ENCODE measurements around the gene LIPM. TPM values are rescaled to one million over a fixed set of nuclear protein-coding genes. Genes with fewer than 3 reads are reported as not detected.

LIPM gene
- total RNA-seq, 1 donor from 2014 or later = not detected

- no peak for DNase-seq
- no peaks in the 10 kb centered on the region for H3K27me3 ChIP-seq
- TF ChIP-seq, protein P1, sequence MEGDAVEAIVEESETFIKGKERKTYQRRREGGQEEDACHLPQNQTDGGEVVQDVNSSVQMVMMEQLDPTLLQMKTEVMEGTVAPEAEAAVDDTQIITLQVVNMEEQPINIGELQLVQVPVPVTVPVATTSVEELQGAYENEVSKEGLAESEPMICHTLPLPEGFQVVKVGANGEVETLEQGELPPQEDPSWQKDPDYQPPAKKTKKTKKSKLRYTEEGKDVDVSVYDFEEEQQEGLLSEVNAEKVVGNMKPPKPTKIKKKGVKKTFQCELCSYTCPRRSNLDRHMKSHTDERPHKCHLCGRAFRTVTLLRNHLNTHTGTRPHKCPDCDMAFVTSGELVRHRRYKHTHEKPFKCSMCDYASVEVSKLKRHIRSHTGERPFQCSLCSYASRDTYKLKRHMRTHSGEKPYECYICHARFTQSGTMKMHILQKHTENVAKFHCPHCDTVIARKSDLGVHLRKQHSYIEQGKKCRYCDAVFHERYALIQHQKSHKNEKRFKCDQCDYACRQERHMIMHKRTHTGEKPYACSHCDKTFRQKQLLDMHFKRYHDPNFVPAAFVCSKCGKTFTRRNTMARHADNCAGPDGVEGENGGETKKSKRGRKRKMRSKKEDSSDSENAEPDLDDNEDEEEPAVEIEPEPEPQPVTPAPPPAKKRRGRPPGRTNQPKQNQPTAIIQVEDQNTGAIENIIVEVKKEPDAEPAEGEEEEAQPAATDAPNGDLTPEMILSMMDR (IDR thresholded peaks at IDR 0.05) = no peak
- H3K27ac ChIP-seq = no peak overlapping the region
- intact Hi-C loops (cut with DNase I) = no loop called here
- no peak overlapping the region for H3K4me3 ChIP-seq
- no peak for ATAC-seq
- no peaks in the 10 kb centered on the region for H3K4me1 ChIP-seq
- H3K9me3 ChIP-seq = no peaks in the 10 kb centered on the region
- H3K36me3 ChIP-seq = no peaks in the 10 kb centered on the region
Measured at GRCh38 chr10:88782222-88782621, 20.3 kb upstream of the LIPM start.

DNA sequence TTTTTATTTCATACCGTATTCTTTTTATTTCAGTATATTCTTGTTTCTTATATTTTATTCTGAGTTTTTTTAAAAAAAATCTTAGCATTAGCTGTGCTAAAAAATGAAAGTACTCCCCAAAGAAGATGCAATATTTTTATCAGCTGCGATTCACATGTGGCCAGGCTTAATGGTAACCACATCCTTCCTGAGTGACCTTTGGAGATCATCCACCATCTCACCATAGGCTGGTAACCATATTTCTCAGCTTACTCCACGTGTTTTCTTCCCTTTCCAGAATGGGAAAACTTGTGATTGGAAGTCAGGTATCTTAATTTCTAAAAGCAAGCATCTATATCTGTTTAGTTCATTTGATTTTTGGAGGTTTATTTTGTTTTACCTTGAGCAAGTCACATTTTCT is 18.8 kb upstream of the LIPM start:
- Histone ChIP-seq H3K4me1 (no peaks in the 10 kb centered on the region), H3K36me3 (no peaks in the 10 kb centered on the region), H3K4me3 (no peak overlapping the region), H3K27ac (no peak overlapping the region), H3K9me3 (no peaks in the 10 kb centered on the region), H3K27me3 (no peaks in the 10 kb centered on the region)
- TF ChIP-seq, protein P1 (IDR thresholded peaks at IDR 0.05) = no peak
- intact Hi-C loops (cut with DNase I) = no loop called here
- ATAC-seq = no peak
- DNase-seq = no peak

DNA sequence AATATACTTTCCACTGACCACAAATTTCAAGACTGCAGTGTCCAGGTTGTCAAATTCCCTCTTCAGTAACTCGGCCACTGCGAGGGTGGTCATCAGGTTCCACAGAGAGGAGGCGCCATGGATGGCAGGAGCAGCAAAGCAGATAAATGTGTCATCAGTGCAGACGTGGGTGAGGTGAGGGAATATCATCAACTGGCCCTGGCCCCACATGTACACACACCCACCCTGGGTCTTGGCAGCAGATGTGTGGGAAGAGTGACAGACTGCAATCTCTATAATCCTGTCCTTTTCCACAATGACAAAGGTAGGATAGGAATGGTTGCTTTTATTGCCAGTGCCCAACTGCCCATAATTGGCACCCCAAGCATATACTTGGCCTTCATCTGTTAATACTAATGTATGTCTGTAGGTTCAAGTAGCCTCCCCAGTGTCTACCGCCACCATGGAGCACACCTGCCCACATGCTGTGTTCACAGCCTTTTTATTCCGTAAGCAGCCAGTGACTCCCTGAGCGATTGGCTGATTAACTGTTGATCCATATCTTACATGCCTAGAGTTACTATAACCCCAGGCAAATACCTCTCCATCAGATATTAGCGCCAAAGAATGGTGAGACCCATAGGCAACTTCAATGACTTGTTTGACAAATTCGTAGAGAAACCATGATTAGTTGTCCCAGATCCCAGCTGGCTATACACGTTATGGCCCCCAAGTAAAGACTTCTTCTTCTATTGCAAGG is 16.3 kb upstream of the LIPM start:
- ATAC-seq (no peak), DNase-seq (no peak)
- H3K4me3 ChIP-seq = no peak overlapping the region
- intact Hi-C loops (cut with DNase I) = no loop called here
- H3K27ac ChIP-seq = no peak overlapping the region
- TF ChIP-seq, protein P1 (IDR thresholded peaks at IDR 0.05) = no peak
- H3K9me3 ChIP-seq = no peaks in the 10 kb centered on the region
- H3K4me1 ChIP-seq = no peaks in the 10 kb centered on the region
- no peaks in the 10 kb centered on the region for H3K36me3 ChIP-seq
- no peaks in the 10 kb centered on the region for H3K27me3 ChIP-seq

DNA sequence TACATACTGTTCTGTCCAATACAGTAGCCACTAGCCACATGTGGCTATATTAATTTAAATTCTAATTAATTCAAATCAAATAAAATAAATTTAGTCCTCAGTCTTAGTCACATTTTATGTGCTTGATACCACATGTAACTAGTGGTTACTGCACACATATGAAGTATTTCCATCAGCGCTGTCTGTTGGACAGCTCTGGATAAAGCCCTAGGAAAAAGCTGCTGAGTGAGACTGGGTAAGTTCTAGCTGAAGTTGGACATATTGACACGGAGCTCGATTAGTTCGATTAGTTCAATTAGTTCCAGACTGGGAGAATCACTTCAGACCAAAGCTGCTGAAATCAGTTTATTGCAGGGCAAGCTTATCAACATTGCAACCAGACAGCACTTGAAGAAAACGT is 15.1 kb upstream of the LIPM start:
- H3K27ac ChIP-seq = no peak overlapping the region
- H3K27me3 ChIP-seq = no peaks in the 10 kb centered on the region
- TF ChIP-seq, protein P1 (IDR thresholded peaks at IDR 0.05) = no peak
- DNase-seq (no peak), ATAC-seq (no peak)
- H3K9me3 ChIP-seq = no peaks in the 10 kb centered on the region
- H3K4me1 ChIP-seq = no peaks in the 10 kb centered on the region
- intact Hi-C loops (cut with DNase I) = no loop called here
- no peak overlapping the region for H3K4me3 ChIP-seq
- no peaks in the 10 kb centered on the region for H3K36me3 ChIP-seq

DNA sequence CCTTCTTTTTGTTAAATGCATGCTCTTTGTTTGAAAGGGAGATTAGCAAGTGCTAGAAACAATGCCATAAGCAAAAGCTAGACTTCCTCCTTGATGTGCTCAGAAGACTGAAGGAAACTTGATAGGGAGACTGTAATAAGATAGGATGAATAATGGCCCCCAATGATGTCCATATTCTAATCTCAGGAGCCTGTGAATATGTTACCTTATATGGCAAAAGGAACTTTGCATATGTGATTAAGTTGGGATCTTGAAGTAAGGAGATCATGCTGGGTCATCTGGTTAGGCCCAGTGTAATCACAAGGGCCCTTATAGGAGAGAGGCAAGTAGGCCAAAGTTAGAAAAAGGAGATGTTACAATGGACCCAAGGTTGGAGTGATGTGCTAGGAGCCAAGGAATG is 13.6 kb upstream of the LIPM start:
- H3K27me3 ChIP-seq = no peaks in the 10 kb centered on the region
- TF ChIP-seq, protein P1 (IDR thresholded peaks at IDR 0.05) = no peak
- no peaks in the 10 kb centered on the region for H3K4me1 ChIP-seq
- no peak overlapping the region for H3K4me3 ChIP-seq
- H3K9me3 ChIP-seq = no peaks in the 10 kb centered on the region
- no peak for ATAC-seq
- intact Hi-C loops (cut with DNase I) = no loop called here
- H3K27ac ChIP-seq = no peak overlapping the region
- H3K36me3 ChIP-seq = no peaks in the 10 kb centered on the region
- DNase-seq = no peak

DNA sequence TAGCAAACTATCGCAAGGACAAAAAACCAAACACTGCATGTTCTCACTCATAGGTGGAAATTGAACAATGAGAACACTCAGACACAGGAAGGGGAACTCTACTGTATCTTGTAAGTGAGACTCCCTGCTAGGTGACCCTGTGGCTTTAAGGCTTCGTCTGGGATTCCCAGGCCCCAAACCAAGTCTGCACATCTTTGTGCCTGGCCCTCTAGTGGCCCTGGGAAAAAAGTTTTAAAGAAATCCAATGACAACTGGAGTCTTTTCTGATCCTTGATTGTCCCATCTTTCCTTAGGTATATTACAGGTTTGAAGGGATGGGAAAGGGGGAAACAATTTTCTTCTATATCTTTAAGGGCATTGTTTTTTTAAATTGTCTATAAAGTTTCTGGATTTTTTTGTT is 10.6 kb upstream of the LIPM start:
- Histone ChIP-seq H3K4me1 (no peaks in the 10 kb centered on the region), H3K4me3 (no peak overlapping the region), H3K27me3 (no peaks in the 10 kb centered on the region), H3K27ac (no peak overlapping the region), H3K36me3 (no peaks in the 10 kb centered on the region), H3K9me3 (no peaks in the 10 kb centered on the region)
- DNase-seq (no peak), ATAC-seq (peak; percentile 48)
- TF ChIP-seq, protein P1 (IDR thresholded peaks at IDR 0.05) = peak; percentile 38
- intact Hi-C loops (cut with DNase I) = no loop called here
